SU-DHL-6 (cell line): ENCODE measurements around the gene CCDC180.

ENCODE experiments used
- H2AFZ ChIP-seq: fragments of 200-600 bp; sonication (generic); 2 replicates; pipeline ENCODE4 v1.6.1; 2014; ENCODE audit warnings: low read depth, mild to moderate bottlenecking, moderate library complexity, mixed read lengths, antibody characterized with exemption, low read length; ENCODE audit not compliant: severe bottlenecking
- H3F3A ChIP-seq: fragments of 200-600 bp; shearing (Covaris generic); 2 replicates; pipeline ENCODE4 v1.6.0; 2016; ENCODE audit warnings: antibody characterized with exemption, mild to moderate bottlenecking; ENCODE audit not compliant: insufficient read depth
- H3K27ac ChIP-seq: fragments of 200-600 bp; sonication (generic); 2 replicates; pipeline ENCODE4 v1.5.1; 2016; ENCODE audit warnings: low read depth, mild to moderate bottlenecking, low read length, moderate library complexity, mixed read lengths
- H3K27me3 ChIP-seq: fragments of 200-600 bp; sonication (generic), shearing (Covaris generic); 2 replicates; pipeline ENCODE4 v1.6.0; 2014; ENCODE audit warnings: mild to moderate bottlenecking, low read length
- H3K36me3 ChIP-seq: fragments of 200-600 bp; sonication (generic); 2 replicates; pipeline ENCODE4 v1.6.1; 2014; ENCODE audit warnings: mild to moderate bottlenecking, low read length, mixed read lengths
- H3K4me2 ChIP-seq: fragments of 300-600, 200-600 bp; shearing (Covaris generic), sonication (generic); 2 replicates; pipeline ENCODE4 v1.6.0; 2014; ENCODE audit warnings: low read length, low read depth, mild to moderate bottlenecking; ENCODE audit not compliant: poor library complexity, severe bottlenecking
- H3K4me3 ChIP-seq: fragments of 200-600 bp; sonication (generic); 2 replicates; pipeline ENCODE4 v1.5.1; 2014; ENCODE audit warnings: antibody characterized with exemption, low read length, mild to moderate bottlenecking, mixed read lengths; ENCODE audit not compliant: insufficient read depth, poor library complexity, severe bottlenecking
- H3K79me2 ChIP-seq: fragments of 200-600 bp; sonication (generic); 2 replicates; pipeline ENCODE4 v1.6.1; 2014; ENCODE audit warnings: mild to moderate bottlenecking, low read length, moderate library complexity; ENCODE audit not compliant: insufficient read depth
- H3K9ac ChIP-seq: fragments of 200-600 bp; sonication (generic); 2 replicates; pipeline ENCODE4 v1.7.0; 2014; ENCODE audit warnings: mild to moderate bottlenecking, low read length
- H3K9me2 ChIP-seq: fragments of 200-600 bp; sonication (generic); replicated peaks from 2 replicates; pipeline ENCODE4 v1.6.1; 2014; ENCODE audit warnings: low read length; ENCODE audit not compliant: insufficient read depth
- H3K9me3 ChIP-seq: fragments of 200-600 bp; sonication (generic); 2 replicates; pipeline ENCODE4 v1.6.1; 2014; ENCODE audit warnings: low read length, mixed read lengths; ENCODE audit not compliant: insufficient read depth
- H4K20me1 ChIP-seq: fragments of 200-600 bp; sonication (generic); 2 replicates; pipeline ENCODE4 v1.6.1; 2014; ENCODE audit warnings: low read depth, mild to moderate bottlenecking, antibody characterized with exemption, low read length, moderate library complexity, mixed read lengths
- CTCF ChIP-seq: fragments of 200-600 bp; sonication (generic); IDR thresholded peaks from one replicate; pipeline ENCODE4 v1.5.1; 2017; ENCODE audit warnings: antibody characterized with exemption, mild to moderate bottlenecking, low read length, moderate library complexity; ENCODE audit not compliant: insufficient read depth, poor library complexity, severe bottlenecking
- EZH2phosphoT487 ChIP-seq: fragments of 200-600 bp; sonication (generic), shearing (Covaris generic); conservative IDR thresholded peaks from 2 replicates; pipeline ENCODE4 v1.6.1; 2018; ENCODE audit warnings: mild to moderate bottlenecking, antibody characterized with exemption, low read length, moderate library complexity, mixed read lengths

Gene CCDC180

GRCh38 chr9:97293207-97293721 lies 14.2 kb upstream of the CCDC180 start:
- Histone ChIP-seq H3K79me2 (no peaks in the 10 kb centered on the region), H3K36me3 (no peaks in the 10 kb centered on the region), H3K9me3 (no peaks in the 10 kb centered on the region), H3K27ac (no peak overlapping the region), H3K27me3 (no peaks in the 10 kb centered on the region), H3F3A (no peaks in the 10 kb centered on the region), H4K20me1 (no peaks in the 10 kb centered on the region), H3K4me3 (no peak overlapping the region), H3K9ac (no peak overlapping the region), H3K9me2 (no peaks in the 10 kb centered on the region), H2AFZ (no peak overlapping the region), H3K4me2 (no peak overlapping the region)
- no peak for TF ChIP-seq EZH2phosphoT487
- TF ChIP-seq CTCF: no peak

GRCh38 chr9:97293818-97294217 lies 13.6 kb upstream of the CCDC180 start:
- Histone ChIP-seq H3K36me3 (no peaks in the 10 kb centered on the region), H2AFZ (no peak overlapping the region), H3K9me2 (no peaks in the 10 kb centered on the region), H3K4me2 (no peak overlapping the region), H3K27me3 (no peaks in the 10 kb centered on the region), H3K9me3 (no peaks in the 10 kb centered on the region), H3K79me2 (no peaks in the 10 kb centered on the region), H3K27ac (no peak overlapping the region), H3K9ac (no peak overlapping the region), H3K4me3 (no peak overlapping the region), H3F3A (no peaks in the 10 kb centered on the region), H4K20me1 (no peaks in the 10 kb centered on the region)
- TF ChIP-seq EZH2phosphoT487 (no peak), CTCF (no peak)

- Histone ChIP-seq H3K4me3 (no peak overlapping the region), H3K9me2 (no peaks in the 10 kb centered on the region), H3K79me2 (no peaks in the 10 kb centered on the region), H3K27ac (no peak overlapping the region), H2AFZ (no peak overlapping the region), H3F3A (no peaks in the 10 kb centered on the region), H3K9ac (no peak overlapping the region), H3K9me3 (no peaks in the 10 kb centered on the region), H3K36me3 (no peaks in the 10 kb centered on the region), H4K20me1 (no peaks in the 10 kb centered on the region), H3K4me2 (no peak overlapping the region), H3K27me3 (no peaks in the 10 kb centered on the region)
- TF ChIP-seq CTCF: no peak
- no peak for TF ChIP-seq EZH2phosphoT487
These were observed 9.6 kb upstream of the CCDC180 start for GRCh38 chr9:97297889-97298288.
